Stimulated activated naive CD4-positive, alpha-beta T cell (primary cell): Measurements from ENCODE around the gene SHC1.

Source experiments
- DNase-seq, 6 experiments: peaks; one replicate each; lab custom pipeline; 2025; lab: John Stamatoyannopoulos, UW

Gene SHC1

DNA sequence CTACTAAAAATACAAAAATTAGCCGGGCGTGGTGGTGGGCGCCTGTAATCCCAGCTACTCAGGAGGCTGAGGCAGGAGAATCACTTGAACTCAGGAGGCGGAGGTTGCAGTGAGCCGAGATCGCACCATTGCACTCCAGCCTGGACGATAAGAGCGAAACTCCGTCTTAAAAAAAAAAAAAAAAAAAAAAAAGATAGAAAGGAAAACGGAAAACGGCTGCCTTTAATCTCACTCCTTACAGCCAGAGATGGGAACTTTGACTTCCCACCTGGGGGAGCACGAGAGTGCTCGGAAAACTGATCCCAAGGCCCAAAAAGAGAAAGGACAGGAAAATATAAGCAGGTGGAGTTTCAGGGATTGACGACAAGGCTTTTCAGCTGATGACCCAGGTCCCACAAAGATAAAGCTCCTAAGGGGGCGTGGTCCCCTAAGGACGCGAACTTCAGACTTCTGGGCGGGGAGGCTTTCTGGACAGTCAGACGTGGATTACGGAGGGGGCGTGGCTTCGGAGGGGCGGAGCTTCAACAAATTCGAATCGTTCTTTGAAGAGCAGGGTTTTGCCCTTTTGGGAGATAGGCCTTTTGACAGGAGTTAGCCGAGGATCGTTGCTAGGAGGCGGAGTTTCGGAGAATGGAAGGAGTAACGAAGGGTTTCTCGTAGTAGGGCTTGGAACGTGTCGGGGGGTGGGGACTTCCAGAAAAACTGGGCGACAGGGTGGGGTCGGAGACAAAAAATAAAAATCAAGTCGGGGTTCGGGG is 3.0 kb upstream of the SHC1 start:
- DNase-seq, result peak; percentile 66 to 92 (median 80)

DNA sequence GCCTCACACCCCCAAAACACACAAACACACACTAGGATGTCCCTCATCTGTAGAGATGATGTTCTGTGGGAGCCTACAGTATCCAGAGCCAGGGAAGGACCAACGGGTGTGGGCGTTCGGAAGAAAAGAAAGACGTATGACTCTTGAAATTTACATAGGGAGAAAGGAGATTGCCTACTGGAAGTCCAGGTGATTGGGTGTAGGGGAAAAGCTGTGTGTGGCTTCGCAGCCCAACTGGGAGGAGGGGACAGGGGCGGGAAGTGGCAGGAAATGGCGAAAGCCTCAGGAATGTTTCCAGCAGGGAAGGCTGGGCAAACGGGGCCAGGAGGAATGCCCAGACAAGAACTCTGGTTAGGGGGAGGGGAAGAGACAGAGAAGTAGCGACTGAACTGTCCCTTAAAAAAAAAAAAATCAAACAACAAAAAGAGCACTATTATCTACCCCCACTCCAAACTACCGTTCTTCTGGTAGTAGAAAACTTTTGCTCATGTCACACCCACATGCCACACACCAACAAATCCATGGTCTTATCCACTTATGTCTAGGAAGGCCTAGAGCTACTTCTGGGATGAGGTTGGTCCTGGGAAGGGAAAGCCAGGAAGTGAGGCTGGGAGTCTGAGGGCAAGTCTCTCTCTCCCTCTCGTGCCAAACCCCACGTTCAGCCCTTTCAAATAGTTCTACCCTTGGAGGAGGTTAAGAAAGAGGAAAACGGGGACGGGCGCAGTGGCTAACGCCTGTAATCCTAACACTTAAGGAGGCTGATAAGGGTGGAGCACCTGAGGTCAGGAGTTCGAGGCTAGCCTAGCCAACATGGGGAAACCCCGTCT is 2.2 kb upstream of the SHC1 start:
- DNase-seq, result peak in 1 of 6 experiments; percentile 6

DNA sequence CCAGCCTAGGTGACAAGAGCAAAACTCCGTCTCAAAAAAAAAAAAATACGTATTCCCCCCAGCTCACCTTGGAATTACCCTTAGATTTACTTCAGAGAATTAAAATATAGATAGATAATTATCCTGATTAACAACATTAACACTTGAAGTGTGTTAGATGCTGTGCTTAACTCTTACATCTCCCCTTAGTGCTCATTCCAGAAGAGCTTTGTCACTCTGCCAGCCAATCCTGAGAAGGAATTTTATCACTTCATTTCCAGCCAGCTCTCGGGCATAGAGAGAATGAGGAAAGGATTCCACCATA is 1.6 kb upstream of the SHC1 start:
- no peak for DNase-seq

DNA sequence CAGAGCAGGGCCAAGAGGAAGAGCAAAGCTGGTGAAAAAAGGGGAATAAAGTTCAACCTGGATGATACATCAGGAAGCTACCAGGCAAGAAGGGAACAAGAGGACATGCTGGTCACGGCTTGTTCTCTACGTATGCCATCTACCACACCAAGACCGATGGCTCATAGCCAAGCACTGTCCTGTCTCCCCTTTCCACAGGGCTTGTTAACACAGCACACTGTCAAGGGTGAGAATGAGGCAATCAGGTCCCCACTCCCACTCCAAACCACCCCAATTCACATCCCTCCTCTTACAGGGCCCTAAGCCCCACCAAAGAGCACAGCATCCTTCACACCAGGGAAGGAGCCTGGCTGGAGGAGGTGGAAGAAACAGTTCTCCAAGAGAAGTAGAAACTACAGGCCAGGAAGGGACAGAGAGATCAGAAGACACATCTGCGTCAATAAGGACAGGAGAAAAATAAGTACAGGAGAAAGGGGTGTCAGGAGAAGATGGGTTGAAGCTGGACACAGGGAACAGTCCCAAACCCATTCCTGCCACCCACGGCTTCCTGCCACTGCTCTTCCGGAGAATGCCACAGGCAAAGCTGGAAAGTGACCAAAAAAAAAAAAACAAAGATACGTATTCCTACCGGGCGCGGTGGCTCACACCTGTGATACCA is 923 bp upstream of the SHC1 start:
- DNase-seq, result no peak

DNA sequence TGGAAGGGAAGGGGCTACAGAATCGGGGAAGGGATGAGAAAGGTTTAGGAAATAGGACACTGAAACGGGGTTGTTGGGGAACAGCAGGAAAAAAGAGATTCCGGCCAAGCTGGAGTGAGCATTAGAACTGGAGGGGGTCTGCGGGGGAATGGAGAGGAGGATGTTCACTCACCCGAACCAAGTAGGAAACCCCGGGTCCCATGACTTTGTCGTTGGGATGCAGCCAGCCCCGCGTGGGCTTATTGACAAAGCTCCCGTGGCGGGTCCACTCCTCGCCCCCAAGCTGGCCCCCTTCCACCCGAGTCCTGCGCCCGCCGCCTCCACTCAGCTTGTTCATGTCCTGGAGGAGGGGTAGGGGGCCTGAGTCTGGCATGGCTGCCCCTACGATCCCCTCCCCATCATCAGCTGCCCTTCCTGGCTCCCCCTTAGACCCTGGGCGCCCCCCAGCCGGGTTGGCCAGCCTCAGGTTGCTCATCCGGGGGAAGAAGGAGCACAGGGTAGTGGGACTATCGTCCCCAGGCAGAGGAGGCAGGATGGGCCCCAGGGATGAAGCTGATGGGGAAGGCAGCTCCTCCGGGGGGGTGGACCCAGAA is 591 bp downstream of the SHC1 start:
- no peak for DNase-seq

DNA sequence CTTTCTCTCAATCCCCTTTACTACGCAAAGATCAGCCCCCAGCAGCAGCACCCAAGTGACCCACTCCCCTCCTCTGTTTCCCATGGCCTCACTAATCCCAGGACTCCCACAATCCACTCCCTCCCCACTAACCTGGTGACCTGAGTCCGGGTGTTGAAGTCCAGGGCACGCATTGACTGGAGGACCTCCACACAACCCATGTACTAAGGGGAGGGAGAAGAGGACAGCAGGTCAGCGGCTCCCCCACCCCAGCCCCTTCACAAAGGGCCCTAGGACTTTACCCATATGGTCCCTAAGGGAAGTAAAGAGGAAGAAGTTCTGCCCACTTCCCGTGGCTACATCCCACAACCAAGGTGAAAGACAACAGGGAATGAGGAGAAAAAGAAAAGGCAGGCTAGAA is 1.3 kb downstream of the SHC1 start:
- DNase-seq, result no peak

DNA sequence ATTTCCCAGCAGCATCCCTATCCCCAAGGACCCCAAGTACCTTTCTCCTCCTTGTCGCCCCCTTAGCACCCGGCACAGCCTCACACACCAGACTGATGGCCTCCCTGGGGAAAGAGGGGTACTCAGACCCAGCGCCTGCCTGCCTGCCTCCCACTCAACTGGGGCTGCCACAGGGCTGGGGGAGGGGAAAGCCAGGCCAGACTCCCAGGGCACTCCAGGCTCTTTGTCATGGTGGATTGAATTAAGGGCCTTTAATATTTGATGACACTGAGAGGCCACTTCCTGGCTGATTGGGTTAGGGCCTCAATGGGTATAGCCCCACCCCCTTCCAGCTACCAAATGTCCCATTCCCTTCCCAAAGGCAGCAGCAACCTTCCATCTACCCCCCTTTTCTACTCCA is 1.8 kb downstream of the SHC1 start:
- DNase-seq, result no peak

DNA sequence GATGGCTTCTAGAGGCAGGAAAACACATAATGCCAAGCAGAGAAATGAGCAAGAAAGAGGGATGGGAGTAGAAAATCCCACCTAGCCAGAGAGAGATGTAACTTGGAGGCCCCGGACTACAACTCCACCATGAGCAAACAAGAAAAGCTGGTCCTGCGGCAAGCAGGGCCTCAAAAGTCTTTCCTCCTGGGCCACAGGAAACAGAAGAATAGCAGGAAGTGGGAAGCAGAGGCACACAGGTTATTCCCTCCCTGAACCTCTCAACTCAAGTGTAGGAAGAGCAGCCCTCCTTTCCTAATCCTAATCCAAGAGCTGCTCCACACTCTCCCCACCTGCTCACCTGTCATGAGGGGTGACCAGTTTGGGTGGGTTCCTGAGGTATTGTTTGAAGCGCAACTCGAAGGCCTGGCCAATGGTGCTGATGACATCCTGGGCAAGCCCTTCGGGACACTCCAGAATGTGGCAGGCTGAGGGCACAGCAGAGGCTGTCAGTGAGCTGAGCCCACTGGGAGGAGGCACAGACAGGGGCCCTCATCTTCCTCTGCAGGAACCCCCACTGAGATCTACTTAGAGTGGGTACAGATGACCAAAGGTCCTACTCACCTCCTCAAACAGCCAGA is 3.1 kb downstream of the SHC1 start:
- no peak for DNase-seq

DNA sequence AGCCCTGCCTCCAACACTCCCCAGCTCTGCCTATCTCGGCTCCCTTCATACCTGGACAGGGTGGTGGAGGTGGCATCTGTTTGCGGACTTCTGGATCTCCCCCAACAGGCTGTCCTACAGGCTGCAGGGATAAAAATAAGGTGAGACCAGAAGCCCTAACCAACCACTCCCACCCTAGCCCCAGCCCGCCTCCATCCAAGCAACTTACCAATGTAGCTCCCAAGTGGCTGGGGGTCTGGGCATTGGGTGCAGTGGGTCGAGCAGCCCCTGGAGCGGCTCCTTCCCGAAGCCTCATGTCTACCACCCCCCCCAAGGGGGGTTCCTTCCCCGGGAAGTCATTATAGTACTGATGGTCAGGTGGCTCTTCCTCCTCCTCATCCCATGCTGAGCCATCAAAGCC is 4.4 kb downstream of the SHC1 start:
- no peak for DNase-seq

DNA sequence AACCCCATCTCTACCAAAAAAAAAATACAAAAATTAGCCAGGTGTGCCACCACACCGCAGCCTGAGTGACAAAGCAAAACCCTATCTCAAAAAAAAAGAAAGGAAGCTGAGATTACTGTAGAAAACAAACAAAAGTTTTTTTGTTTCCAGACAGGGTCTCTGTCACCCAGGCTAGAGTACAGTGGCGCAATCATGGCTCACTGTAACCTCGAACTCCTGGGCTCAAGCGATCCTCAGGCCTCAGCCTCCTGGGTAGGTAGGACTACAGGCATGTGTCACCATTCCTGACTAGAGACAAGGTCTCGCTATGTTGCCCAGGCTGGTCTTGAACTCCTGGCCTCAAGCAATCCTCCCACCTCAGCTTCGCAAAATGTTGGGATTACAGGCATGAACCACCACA is 6.2 kb downstream of the SHC1 start:
- DNase-seq, result no peak

DNA sequence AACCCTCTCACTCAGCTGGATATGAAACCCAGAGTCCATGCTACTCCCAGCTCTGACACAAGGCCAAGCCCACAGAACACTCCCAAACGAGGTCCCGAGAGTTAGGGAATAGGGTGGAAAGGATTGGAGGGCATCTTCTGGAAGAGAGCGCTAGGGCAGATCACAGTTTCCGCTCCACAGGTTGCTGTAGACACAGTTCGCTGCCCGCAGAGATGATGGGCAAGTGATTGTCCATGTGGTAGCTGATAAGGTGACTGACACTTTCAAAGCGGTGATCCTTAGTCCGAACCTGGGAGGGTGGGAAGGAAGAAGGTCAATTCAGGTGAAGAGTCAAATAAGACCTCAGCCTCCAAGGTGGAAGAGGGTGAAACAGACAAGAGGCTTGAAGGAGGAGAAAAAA is 6.9 kb downstream of the SHC1 start:
- no peak for DNase-seq

DNA sequence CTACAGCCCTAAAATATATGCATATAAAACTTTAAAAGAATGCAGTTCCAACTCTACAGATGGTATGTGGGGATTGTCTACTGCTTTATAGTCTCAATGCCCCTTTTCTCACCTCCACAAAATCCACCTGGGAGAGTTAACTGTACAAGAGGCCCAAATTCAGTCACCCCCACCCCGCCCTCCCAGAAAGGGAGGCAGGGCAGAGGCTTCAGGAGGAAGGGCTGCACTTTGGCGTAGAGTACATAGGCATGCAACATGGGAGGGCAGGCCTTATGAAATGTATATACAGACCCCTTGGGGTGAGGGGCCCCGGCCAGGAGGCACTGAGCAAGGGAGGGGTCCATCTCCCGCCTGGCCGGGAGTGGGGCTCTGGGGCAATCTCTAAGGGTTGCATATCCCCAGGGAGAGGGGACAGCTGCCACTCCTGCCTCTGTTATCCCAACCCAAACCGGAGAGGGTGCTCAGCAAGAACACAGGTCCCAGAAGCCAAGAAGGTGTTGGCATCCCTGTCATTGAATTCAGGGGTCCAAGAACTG is 7.7 kb downstream of the SHC1 start:
- DNase-seq, result no peak

DNA sequence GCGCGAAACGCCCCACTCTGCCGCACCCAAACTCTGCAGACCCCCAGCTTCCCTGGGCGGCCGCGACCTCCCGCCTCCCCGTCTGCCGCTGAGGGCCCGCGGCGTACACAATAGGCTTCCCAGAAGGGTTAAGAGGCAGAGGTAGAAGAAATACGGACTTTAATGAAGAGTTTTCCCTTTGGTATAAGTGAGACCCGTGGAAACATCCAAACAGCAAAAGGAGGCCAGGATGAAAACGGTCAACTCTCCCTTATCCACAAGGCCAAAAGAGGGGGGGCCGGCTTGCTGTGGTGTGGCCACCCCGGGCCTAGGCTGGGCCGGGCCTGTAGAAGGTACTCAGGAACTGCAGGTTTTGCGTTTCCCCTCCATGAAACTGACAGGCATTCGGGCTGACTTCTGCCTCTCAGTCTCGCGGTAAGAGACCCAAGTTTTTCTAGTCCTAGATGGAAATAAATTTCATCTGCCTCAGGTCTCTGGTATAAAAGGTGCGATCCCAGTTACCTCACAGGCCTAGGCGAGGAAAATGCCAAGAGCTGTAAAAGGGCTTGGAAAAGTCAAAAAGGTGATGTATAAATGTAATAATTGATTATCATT is 8.3 kb downstream of the SHC1 start:
- peak in 3 of 6 experiments; percentile 14 to 47 (median 39) for DNase-seq

DNA sequence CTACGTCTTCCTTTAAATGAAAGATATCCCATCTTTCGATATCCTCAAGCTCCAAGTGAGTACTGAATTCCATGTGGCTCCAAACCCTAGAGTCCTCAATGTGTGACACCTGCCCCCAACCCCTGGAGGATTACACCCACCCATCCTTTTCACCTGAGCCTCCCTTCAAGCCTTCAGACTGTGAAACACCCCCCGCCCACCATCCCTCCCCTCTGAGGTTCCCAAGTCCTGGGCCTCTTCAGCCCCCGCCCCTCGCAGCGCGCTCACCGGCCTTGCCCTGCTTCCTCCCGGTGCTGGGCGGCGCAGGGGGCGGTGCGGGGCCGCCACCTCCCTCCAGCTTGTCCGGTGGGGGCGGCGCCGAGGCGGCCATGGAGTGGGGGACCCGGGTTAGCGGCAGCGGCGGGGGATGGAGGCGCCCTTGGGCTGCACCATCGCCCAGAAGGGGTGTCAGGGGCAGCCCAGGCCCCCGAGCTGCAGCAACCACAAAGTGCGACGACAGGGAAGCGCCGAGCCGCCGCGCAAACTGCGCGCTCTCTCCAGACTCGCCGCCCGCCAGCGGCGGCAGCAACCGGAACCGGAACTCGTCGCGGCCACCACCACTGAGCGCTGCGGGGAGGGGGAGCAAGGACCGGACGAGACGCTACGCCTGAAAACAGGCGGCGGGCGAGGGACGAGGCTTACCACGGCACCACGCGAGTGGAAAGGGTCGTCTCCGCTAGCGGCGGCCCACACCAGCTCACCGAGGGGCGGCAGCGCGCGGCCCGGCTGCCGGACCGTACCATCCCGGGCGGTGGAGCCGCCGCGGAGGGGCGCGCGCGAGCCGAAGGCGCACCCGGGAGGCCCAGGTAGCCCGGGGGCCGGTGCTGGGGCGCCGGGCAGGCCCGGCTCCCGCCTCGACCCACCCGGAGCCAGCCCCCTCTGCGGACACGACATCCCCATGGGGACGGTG is 9.1 kb downstream of the SHC1 start, which contains the start of gene PYGO2:
PYGO2 (minus strand) TSS at position 576 of the 949 bp plus-strand sequence; CDS start at position 370, 206 bp downstream.
- peak; percentile 70 to 83 (median 78) for DNase-seq

DNA sequence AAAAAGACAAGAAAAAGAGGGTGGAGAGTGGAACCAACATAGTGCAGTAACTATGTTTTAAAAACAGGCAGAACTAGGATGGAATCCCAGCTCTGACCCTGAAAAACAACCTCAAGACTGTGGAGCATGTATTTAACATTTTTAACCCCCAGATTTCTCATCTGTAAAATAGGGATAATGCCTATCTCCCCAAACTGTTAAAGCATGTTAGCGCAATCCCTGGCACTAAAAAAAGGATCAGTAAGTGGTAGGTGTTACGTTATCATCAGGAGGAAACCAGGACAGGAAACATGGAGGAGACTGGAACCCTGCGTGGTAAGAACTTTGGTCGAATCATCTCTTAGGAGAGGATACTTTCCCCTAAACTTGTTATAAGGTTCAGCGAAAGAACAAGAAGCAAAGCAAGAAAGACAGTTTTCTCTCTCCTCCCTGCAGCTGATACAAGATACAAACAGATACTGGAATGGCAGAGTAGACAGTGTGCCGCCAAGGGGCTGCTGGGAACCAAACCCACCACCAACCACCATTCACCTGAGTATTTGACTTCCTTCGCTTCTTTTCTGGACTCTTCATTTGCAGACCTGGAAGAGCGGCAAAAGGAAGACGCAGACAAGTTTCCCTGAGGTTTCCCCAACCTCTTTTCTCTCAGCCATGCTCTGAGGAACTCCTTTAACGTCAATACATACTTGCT is 10.0 kb downstream of the SHC1 start:
- peak in 1 of 6 experiments; percentile 47 for DNase-seq

DNA sequence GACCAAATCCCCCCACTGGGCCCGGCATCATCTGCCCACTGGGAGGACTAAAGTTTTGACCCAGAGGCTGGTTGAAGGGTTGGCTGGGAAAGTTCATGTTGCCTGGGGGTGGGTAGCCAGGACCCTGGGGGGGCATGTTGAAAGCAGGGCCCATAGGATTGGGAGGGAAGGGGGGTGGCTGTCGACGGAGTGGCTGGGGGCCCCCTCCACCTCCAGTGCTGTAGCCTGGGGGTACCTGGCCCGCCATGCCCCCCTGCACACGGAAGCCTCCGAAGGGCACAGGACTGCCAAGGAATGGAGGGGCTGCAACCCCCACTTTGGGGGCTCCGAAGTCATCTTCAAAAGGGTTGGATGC is 11.1 kb downstream of the SHC1 start:
- DNase-seq, result no peak

DNA sequence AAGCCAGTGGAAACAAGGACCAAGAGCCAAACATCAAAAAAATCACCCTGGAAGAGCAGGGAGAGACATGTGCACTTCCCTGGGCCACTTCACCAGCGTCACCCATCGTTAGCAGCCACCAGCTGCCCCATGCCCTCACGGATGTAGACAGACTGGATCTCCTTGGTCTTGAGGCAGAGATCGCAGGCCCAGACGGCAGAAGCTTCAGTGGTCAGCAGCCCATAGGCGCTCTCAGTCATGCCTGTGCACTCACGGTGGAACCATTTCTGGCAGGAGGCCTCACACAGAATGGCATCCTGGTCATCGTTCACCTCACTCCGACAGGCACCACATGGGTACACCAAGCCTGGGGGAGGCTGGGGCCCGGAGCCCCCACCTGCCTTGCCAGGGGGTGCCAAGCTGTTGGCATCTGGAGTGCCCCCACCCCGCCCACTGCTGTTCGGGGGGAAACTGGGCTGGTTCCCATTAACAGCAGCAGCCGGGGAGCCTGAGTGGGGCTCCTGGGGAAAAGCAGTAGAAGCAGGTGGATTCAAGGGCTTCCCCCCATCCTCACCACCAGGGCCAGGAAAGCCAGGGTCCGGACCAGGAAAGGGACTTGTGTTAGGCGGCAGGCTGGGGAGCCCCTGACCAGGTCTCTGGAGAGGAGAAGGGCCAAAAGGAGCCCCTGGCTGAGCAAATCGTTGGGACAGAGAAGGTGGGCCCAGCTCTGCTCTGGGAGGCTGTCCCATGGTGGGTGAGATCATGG is 11.7 kb downstream of the SHC1 start:
- no peak for DNase-seq

DNA sequence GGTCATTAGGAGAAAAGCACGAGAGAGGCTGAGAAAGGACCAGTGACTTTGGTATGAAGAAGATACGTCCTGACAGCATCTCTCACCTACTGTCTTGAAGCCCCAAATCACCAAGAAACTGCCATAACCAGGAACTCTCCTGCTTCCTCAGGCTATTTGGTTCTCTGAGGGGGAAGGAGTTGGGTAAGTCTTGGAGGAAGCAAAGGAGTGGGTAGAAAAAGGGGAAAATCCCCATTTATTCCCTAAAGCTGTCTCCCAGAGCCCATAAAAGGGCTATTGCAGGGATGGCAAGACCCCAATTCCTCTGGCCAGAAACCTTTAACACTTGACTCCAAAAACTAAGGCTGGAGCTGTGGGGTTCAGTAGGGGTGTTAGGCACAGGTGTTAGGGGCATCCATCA is 12.5 kb downstream of the SHC1 start:
- DNase-seq, result no peak

DNA sequence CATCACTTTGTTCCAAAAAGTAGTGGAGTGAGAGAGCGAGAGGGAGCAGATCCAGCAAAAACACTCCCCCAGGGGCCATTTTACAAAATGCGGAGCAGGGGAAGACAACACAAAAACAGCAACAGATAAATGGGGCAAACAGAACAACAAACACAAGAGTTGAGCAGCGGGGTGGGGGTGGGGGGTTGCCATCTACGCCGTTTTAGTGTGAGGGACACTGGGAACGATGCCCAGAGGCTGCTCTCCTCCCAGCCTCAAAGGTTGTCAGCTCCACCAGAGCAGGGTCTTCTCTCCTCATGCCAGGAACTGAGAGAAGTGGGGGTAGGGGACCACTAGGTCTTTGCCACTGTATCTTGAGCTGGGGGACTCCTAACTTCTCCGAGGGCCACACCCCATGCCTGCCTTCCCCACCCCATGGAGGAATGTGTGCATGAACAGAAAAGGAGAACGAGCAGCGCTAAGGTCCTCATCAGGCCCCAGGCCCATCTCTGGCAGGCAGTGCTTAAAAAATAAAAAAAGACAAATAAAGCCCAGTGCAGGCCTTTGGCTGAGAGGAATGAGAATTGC is 13.4 kb downstream of the SHC1 start:
- no peak for DNase-seq
